HUES64 (cell line): Measurements from ENCODE around the gene GRID1.

ENCODE experiments used
- H3K27ac ChIP-seq: 2 replicates; pipeline ENCODE4 v1.7.0; 2013; ENCODE audit warnings: low read depth, low read length, inconsistent platforms
- H3K27me3 ChIP-seq: 2 replicates; pipeline ENCODE4 v1.6.1; 2013; ENCODE audit warnings: mild to moderate bottlenecking, low read length; ENCODE audit not compliant: insufficient read depth
- H3K36me3 ChIP-seq: 2 replicates; pipeline ENCODE4 v1.6.1; 2013; ENCODE audit warnings: mild to moderate bottlenecking, low read length; ENCODE audit not compliant: insufficient read depth
- H3K4me1 ChIP-seq: 2 replicates; pipeline ENCODE4 v1.6.1; 2013; ENCODE audit warnings: mild to moderate bottlenecking, low read length, moderate library complexity; ENCODE audit not compliant: insufficient read depth
- H3K4me3 ChIP-seq: 2 replicates; pipeline ENCODE4 v1.5.1; 2013; ENCODE audit warnings: mild to moderate bottlenecking, low read length, moderate library complexity
- H3K9ac ChIP-seq: 2 replicates; pipeline ENCODE4 v1.6.1; 2013; ENCODE audit warnings: mild to moderate bottlenecking, low read depth, low read length
- H3K9me3 ChIP-seq: 2 replicates; pipeline ENCODE4 v1.6.1; 2013; ENCODE audit warnings: low read depth, low read length; ENCODE audit not compliant: insufficient read depth
- WGBS: fragments of 150-250, 120-280 bp; methylation state at CpG from one replicate; pipeline ENCODE4 v1.1.7; 2013; ENCODE audit warnings: missing lambda C conversion rate; 5-methylcytosine and 5-hydroxymethylcytosine counted together

GRID1 gene

DNA sequence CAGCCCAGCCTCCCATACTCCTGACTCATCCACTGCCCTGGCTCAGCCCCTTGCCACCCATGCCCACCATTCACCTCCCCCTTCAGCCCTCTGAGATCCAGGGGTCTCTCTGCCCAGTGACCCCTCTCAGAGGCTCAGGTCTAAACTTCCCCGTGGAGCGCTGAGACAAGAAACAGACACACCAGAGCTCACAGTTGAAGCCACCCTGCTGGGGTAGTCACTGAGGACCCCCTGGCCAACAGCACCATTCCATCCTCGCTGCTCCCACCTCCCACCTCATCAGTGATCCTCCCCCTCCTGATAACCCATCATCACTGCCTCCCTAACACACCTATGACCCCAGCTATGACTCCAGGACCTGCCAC, 100.7 kb downstream of the GRID1 start:
- Histone ChIP-seq H3K4me3 (no peak overlapping the region), H3K4me1 (peaks cover 12% of the 10 kb centered on the region), H3K9me3 (no peaks in the 10 kb centered on the region), H3K36me3 (no peaks in the 10 kb centered on the region), H3K27ac (no peak overlapping the region), H3K9ac (no peak overlapping the region), H3K27me3 (0 out of 2 replicates have a peak, but pooled peaks cover 4% of the 10 kb centered on the region)
- WGBS: 90% methylated on average over 3 of the region's 3 CpGs

DNA sequence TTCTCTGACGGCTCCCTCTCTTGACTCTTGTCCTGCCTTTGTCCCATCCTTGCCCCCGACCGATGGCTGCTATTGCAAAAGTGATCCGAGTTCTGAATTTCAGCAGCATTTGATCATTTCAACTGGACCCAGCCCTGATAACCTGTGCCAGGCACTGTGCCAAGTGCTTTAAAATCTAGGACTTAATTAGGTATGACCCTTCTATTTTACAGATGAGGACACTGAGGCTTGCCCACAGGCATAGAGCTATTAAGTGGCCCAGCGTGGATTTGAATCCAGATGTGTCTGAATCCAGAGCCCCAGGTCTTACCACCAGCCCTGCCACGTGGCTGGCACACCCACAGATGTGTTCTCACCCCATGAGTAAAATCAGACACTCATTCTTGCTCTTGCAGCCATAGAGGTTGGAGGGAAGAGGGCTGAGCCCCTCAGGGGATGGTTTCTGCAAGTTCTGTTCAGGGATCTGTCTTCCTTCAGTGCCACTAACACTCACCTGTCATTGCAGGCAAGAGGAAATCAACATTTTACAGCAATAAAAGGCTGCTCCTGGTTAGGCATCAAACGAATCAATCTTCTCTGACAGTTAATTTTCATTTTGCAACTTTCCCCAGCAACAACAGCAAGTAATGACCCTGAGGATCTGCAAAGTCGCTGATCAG, 101.2 kb downstream of the GRID1 start:
- H3K27ac ChIP-seq: no peak overlapping the region
- H3K27me3 ChIP-seq: 0 out of 2 replicates have a peak, but pooled peaks cover 4% of the 10 kb centered on the region
- H3K4me1 ChIP-seq: peaks cover 12% of the 10 kb centered on the region
- 80% methylated on average over 8 of the region's 8 CpGs for WGBS
- H3K9ac ChIP-seq: no peak overlapping the region
- H3K4me3 ChIP-seq: no peak overlapping the region
- H3K9me3 ChIP-seq: no peaks in the 10 kb centered on the region
- no peaks in the 10 kb centered on the region for H3K36me3 ChIP-seq

DNA sequence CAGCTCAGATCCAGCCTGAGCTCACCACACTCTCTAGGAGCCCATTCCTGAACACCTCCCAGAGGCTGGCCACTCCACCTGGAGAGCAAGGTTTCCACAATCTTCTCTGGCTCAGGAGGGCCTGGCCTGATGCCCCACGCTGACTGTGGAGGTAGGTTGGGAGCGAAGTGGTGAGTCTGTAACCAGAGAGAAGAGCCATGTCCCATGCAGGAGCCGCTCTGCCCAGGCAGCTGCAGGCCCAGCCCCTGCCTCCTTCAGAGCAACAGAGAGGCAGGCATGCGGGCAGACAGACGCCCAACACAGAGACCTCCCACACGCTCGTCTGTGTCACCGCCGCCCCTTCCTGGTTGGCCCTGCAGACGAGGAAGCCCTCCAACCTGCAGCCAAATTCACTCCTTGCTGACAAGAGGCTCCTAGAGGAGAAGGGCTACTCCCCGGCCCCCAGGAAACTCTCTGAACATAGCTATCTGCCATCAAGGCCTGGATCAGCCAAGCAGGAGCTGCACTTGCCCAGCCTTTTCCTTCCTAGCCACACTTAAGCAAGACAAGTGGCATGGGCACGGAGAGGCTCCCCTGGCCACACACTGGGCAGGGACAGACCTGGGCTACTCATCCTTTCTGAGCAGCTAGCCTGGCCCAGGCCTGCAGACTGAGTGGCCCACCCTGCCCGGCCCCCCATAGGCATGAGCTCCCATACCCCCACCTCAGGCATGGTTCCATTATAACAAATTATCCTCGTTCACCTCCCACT, 101.9 kb downstream of the GRID1 start:
- 0 out of 2 replicates have a peak, but pooled peaks cover 4% of the 10 kb centered on the region for H3K27me3 ChIP-seq
- H3K4me3 ChIP-seq: no peak overlapping the region
- no peak overlapping the region; the same call in 1 of the 2 replicates for H3K9ac ChIP-seq
- no peaks in the 10 kb centered on the region for H3K36me3 ChIP-seq
- no peaks in the 10 kb centered on the region for H3K9me3 ChIP-seq
- peaks cover 12% of the 10 kb centered on the region for H3K4me1 ChIP-seq
- H3K27ac ChIP-seq: no peak overlapping the region
- 76% methylated on average over 14 of the region's 14 CpGs for WGBS

DNA sequence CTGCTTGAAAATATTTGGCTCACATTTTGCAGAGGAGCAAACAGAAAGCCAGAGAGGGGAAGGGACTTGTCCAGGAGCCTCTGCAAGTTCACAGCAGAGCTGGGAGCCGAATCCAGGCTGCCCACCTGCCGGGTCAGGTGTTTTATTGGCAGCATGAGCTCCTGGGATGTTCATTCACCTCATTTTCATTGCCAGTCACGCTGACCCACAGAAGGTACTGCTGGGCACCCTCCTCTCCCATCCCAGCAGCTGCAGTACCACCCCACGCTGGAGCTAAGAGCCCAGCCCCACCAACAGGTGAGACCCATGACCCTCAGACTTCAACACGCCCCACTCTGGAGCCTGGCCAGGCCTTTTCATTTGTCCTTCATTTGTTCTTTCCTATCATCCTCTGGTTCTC, 102.7 kb downstream of the GRID1 start:
- peaks cover 12% of the 10 kb centered on the region for H3K4me1 ChIP-seq
- WGBS: 92% methylated on average over 5 of the region's 5 CpGs
- H3K9me3 ChIP-seq: no peaks in the 10 kb centered on the region
- H3K9ac ChIP-seq: no peak overlapping the region
- H3K4me3 ChIP-seq: no peak overlapping the region
- H3K27me3 ChIP-seq: 0 out of 2 replicates have a peak, but pooled peaks cover 4% of the 10 kb centered on the region
- no peaks in the 10 kb centered on the region for H3K36me3 ChIP-seq
- H3K27ac ChIP-seq: no peak overlapping the region

DNA sequence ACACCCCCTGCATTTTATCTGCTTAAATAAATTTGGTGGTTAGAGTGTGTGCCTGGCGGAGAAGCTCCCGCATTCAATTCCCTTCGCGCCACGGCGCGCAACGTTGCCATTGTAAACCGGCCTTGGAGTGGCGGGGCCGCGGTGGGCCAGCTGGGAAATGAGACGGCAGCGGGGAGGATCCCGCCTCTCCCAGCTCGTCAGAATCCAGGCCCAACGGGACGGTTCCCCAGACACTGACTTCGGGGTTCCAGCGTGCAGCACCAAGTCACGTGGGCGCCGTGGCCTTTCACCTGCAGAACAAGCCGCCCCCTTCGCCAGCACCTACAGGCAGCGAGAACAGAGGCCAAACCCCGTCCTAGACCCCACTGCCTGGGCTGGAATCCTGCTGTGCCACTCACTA, 103.4 kb downstream of the GRID1 start:
- Histone ChIP-seq H3K27ac (no peak overlapping the region), H3K9ac (no peak overlapping the region), H3K9me3 (no peaks in the 10 kb centered on the region), H3K4me1 (peaks cover 12% of the 10 kb centered on the region), H3K27me3 (0 out of 2 replicates have a peak, but pooled peaks cover 4% of the 10 kb centered on the region), H3K36me3 (no peaks in the 10 kb centered on the region), H3K4me3 (no peak overlapping the region)
- 93% methylated on average over 27 of the region's 27 CpGs for WGBS

DNA sequence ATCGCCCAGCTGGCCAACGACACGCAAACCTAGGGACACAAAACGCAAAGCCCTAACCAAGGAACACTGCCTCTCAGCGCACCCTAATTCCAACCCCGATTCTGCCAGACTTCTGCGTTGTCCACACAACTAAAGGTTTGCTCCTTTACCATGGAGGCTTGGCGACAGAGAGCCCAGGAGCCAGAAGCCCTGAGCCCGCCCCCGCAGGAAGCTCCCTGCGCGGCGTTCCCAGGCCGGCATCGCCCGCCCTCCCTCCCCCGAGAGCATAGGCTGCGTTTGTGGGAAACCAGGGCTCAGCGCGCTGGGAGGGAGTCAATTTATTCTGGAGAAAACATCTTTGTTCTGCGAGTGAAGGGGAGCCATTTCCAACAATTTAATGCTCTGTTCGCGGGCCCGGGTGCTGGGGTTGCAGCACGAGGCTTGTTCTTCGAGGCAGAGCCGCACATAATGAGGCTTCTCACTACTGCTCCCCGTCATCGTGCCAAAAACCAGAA, 103.9 kb downstream of the GRID1 start:
- no peak overlapping the region for H3K27ac ChIP-seq
- H3K27me3 ChIP-seq: 0 out of 2 replicates have a peak, but pooled peaks cover 4% of the 10 kb centered on the region
- no peak overlapping the region for H3K9ac ChIP-seq
- no peak overlapping the region for H3K4me3 ChIP-seq
- H3K4me1 ChIP-seq: peaks cover 12% of the 10 kb centered on the region
- no peaks in the 10 kb centered on the region for H3K9me3 ChIP-seq
- no peaks in the 10 kb centered on the region for H3K36me3 ChIP-seq
- 66% methylated on average over 29 of the region's 29 CpGs for WGBS

DNA sequence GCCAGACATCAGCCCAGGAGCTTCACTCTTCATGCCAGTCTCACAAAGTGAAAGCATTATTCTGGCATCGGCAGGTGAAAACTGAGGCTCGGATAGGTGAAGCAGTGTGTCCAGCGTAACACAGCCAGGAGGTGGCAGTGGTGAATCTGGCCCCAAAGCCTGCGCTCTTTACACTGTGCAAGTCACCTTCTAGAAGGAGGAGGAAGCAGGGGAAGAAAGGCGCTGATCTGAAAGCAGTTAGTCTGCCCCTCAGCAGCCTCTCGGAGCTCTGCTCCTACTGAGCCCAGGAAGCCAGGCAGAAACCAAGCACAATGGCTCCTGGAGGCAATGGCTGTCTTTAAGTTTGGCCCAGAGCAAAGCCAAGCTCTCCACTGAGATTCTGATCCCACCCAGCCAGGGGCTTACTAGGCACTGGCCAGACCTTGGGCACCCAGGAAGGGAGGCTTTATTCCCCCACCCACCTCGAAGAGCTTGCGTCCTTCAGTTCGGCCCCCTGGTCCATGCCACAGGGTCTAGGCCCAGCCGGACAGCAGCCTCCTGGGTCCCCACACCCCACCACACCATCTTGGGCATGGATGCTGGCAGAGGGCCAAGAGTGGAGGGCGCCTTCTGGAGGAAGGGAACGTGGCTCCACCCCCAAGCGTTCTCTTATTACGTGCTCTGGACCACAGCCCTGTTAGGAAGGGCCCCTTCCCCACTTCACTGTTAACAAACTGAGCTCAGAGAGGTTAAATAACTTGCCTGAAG, 104.5 kb downstream of the GRID1 start:
- no peaks in the 10 kb centered on the region for H3K36me3 ChIP-seq
- H3K9ac ChIP-seq: no peak overlapping the region
- H3K27ac ChIP-seq: no peak overlapping the region
- WGBS: 77% methylated on average over 14 of the region's 14 CpGs
- peaks cover 11% of the 10 kb centered on the region for H3K4me1 ChIP-seq
- no peak overlapping the region for H3K4me3 ChIP-seq
- H3K9me3 ChIP-seq: no peaks in the 10 kb centered on the region
- H3K27me3 ChIP-seq: 0 out of 2 replicates have a peak, but pooled peaks cover 4% of the 10 kb centered on the region

DNA sequence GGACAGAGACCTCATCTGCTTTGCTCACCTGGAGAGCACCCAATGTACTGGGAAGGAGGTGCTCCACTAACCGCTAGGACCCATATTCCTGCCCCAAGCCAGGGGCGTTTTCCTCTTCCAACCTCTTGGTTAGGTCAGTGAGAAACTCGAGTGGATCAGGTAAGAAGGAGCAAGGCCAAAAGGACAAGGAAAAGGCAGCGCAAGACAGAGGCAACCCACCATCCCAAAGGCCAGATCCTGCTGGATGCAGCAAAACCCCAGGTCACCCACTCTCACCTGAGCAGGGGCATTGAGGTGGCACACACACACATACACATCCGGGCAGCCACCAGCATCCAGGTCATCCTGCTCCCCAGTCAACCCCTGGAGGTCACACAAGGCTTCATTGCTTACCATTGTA, 105.1 kb downstream of the GRID1 start:
- H3K4me1 ChIP-seq: peaks cover 9% of the 10 kb centered on the region
- H3K4me3 ChIP-seq: no peak overlapping the region
- 0 out of 2 replicates have a peak, but pooled peaks cover 4% of the 10 kb centered on the region for H3K27me3 ChIP-seq
- H3K9ac ChIP-seq: no peak overlapping the region
- no peaks in the 10 kb centered on the region for H3K9me3 ChIP-seq
- 95% methylated on average over 5 of the region's 5 CpGs for WGBS
- H3K27ac ChIP-seq: no peak overlapping the region
- H3K36me3 ChIP-seq: no peaks in the 10 kb centered on the region

DNA sequence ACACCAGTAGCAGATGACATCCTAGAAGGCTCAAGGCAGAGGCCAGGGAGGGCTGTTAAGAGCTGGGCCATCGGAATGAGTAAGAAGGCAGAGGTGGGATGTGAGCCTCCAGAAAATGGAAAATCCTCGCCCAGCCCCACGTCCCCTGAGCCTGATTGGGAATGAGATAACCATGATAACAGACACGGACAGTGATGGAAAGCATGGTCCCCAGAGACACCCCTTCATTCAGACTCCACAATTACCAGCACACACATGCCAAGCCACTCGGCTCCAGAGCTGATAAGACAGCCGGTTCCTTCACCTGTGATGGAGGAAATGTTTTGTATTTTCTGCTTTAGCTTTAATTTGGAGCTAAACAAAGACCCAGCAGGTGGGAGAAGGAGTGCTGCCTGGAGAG, 106.0 kb downstream of the GRID1 start:
- peaks cover 9% of the 10 kb centered on the region for H3K4me1 ChIP-seq
- H3K27me3 ChIP-seq: 0 out of 2 replicates have a peak, but pooled peaks cover 4% of the 10 kb centered on the region
- no peaks in the 10 kb centered on the region for H3K9me3 ChIP-seq
- 77% methylated on average over 6 of the region's 6 CpGs for WGBS
- H3K9ac ChIP-seq: no peak overlapping the region
- no peak overlapping the region for H3K27ac ChIP-seq
- H3K36me3 ChIP-seq: no peaks in the 10 kb centered on the region
- no peak overlapping the region for H3K4me3 ChIP-seq

DNA sequence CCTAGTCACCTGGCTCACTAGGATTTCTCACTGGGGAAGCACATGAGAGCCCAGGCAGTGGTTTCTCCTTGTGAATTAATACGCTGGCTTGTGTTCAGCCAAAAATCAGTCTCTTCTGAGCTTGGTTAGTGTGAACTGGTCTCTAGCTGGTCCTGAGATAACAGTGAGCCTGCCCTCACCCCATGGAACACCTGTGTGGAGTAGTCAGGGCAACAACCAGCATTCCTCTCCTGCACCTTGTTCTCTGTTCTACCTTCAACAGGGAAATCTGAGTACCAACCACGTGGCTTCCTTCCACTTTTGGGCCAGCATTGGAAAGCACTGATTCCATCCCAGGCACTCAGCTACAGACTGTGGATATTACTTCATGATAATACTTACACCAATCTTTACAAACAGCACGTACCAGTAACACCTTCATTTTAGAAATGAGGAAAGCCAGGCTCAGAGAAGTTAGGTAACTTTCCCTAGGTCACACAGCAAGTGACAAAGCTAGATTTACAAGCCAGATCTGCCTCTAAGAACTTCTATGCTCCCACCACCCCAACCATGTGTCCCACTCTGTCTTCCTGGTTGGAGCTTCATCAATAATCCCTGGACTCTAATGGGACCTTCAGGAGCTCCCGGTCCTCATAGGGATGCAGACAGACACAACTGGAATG, 106.6 kb downstream of the GRID1 start:
- Histone ChIP-seq H3K4me1 (peaks cover 9% of the 10 kb centered on the region), H3K9ac (no peak overlapping the region), H3K36me3 (no peaks in the 10 kb centered on the region), H3K27me3 (0 out of 2 replicates have a peak, but pooled peaks cover 4% of the 10 kb centered on the region), H3K9me3 (no peaks in the 10 kb centered on the region), H3K4me3 (no peak overlapping the region), H3K27ac (no peak overlapping the region)
- WGBS: 89% methylated on average over 4 of the region's 4 CpGs
